Parathyroid adenoma (tissue), 2 donors: Measurements from ENCODE around the gene HDX.

Experiments used
- H2AFZ ChIP-seq: fragments of 300-600 bp; sonication (generic); one replicate; pipeline ENCODE4 v1.7.0; 2017; ENCODE audit warnings: antibody characterized with exemption, mild to moderate bottlenecking
- H3K27ac ChIP-seq: fragments of 300-600 bp; sonication (generic); one replicate; pipeline ENCODE4 v1.7.0; 2017
- H3K27me3 ChIP-seq: fragments of 300-600 bp; sonication (generic); one replicate; pipeline ENCODE4 v1.7.0; 2017; ENCODE audit warnings: low read length; ENCODE audit not compliant: control insufficient read depth, insufficient read depth
- H3K36me3 ChIP-seq: fragments of 300-600 bp; sonication (generic); one replicate; pipeline ENCODE4 v1.7.0; 2017; ENCODE audit warnings: low read length; ENCODE audit not compliant: control insufficient read depth, insufficient read depth
- H3K4me1 ChIP-seq: fragments of 300-600 bp; sonication (generic); one replicate; pipeline ENCODE4 v1.7.0; 2017; ENCODE audit warnings: control low read depth
- H3K4me2 ChIP-seq: fragments of 300-600 bp; sonication (generic); one replicate; pipeline ENCODE4 v1.7.0; 2017; ENCODE audit warnings: low read length
- H3K4me3 ChIP-seq: fragments of 300-600 bp; sonication (generic); one replicate; pipeline ENCODE4 v1.7.0; 2017; ENCODE audit warnings: low read depth, low read length
- H3K79me2 ChIP-seq: fragments of 300-600 bp; sonication (generic); one replicate; pipeline ENCODE4 v1.7.0; 2017; ENCODE audit warnings: control low read depth
- H3K9ac ChIP-seq: fragments of 300-600 bp; sonication (generic); one replicate; pipeline ENCODE4 v1.7.0; 2017; ENCODE audit warnings: mild to moderate bottlenecking
- H3K9me3 ChIP-seq: fragments of 300-600 bp; sonication (generic); one replicate; pipeline ENCODE4 v1.7.0; 2017; ENCODE audit warnings: low read length; ENCODE audit not compliant: control insufficient read depth
- TF ChIP-seq, protein P1 (sequence below): fragments of 300-600 bp; sonication (generic); IDR thresholded peaks from one replicate; pipeline ENCODE4 v1.7.0; 2017; ENCODE audit warnings: antibody characterized with exemption, mild to moderate bottlenecking
- donor health status: primary hyperparathyroidism.

The HDX gene

DNA sequence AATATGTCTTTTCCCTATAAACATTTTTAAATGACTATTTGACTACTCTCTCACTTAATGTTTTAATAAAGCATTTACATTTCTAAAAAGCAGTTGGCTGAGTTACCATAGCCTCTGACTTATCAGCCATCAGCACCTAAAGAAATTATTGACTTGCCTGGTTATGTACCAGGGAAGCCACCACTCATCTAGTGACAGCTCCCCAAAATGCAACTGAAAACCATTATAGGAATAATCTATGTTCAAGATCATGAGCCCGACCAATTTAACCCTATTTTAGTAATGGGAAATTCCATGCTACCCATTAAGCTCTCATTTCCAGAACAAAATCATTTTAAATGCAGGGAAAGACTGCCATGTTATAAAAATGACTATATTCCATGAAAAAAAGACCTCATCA lies 34.4 kb downstream of the HDX start:
- no peak overlapping the region for H3K4me2 ChIP-seq
- TF ChIP-seq, protein P1, sequence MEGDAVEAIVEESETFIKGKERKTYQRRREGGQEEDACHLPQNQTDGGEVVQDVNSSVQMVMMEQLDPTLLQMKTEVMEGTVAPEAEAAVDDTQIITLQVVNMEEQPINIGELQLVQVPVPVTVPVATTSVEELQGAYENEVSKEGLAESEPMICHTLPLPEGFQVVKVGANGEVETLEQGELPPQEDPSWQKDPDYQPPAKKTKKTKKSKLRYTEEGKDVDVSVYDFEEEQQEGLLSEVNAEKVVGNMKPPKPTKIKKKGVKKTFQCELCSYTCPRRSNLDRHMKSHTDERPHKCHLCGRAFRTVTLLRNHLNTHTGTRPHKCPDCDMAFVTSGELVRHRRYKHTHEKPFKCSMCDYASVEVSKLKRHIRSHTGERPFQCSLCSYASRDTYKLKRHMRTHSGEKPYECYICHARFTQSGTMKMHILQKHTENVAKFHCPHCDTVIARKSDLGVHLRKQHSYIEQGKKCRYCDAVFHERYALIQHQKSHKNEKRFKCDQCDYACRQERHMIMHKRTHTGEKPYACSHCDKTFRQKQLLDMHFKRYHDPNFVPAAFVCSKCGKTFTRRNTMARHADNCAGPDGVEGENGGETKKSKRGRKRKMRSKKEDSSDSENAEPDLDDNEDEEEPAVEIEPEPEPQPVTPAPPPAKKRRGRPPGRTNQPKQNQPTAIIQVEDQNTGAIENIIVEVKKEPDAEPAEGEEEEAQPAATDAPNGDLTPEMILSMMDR = no peak
- no peak overlapping the region for H2AFZ ChIP-seq
- H3K27me3 ChIP-seq = no peaks in the 10 kb centered on the region
- H3K4me1 ChIP-seq = no peaks in the 10 kb centered on the region
- no peak overlapping the region for H3K27ac ChIP-seq
- H3K9ac ChIP-seq = no peak overlapping the region
- no peaks in the 10 kb centered on the region for H3K79me2 ChIP-seq
- H3K4me3 ChIP-seq = no peak overlapping the region
- H3K36me3 ChIP-seq = no peaks in the 10 kb centered on the region
- H3K9me3 ChIP-seq = no peaks in the 10 kb centered on the region

DNA sequence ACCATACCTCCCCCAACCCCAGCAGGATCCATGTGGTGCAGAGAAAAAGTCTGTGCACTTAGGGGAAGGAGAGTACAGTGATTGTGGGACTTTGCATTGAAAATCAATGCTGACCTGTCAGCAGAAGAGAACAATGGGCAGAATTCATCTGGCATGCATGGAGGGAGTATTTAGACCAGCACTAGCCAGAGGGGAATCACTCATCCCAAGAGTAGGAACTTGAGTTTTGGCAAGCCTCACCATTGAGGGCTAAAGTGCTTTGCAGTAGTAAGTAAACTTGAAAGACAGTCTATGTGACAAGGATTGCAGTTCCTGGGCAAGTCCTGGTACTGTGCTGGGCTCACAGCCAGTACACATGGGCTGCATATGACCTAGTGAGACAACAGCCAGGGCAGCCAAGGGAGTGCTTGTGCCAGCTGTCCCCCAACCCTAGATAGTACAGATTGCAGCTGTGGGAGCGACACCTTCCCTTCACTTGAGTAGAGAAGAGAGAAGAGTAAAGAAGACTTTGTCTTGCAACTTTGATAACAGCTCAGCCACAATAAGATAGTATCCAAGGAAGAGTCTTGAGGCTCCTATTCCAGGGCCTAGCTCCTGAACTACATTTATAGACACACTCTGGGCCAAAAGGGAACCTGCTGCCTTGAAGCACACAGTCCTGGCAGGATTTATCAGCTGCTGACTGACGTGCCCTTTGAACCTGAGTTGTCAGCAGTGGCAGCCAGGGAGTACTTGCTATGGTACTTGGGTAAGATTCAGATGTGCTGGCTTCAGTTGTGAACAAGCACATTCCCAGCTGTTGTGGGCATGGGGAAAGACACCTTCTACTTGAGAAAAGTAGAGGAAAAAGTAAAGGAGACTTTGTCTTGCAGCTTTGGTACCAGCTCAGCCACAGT lies 48.7 kb downstream of the HDX start:
- Histone ChIP-seq H3K79me2 (peaks cover 4% of the 10 kb centered on the region), H3K9me3 (no peaks in the 10 kb centered on the region), H3K4me3 (no peak overlapping the region), H3K4me2 (no peak overlapping the region), H3K27me3 (no peaks in the 10 kb centered on the region), H3K4me1 (no peaks in the 10 kb centered on the region), H2AFZ (no peak overlapping the region), H3K9ac (no peak overlapping the region), H3K27ac (no peak overlapping the region), H3K36me3 (no peaks in the 10 kb centered on the region)
- TF ChIP-seq, protein P1 = no peak

DNA sequence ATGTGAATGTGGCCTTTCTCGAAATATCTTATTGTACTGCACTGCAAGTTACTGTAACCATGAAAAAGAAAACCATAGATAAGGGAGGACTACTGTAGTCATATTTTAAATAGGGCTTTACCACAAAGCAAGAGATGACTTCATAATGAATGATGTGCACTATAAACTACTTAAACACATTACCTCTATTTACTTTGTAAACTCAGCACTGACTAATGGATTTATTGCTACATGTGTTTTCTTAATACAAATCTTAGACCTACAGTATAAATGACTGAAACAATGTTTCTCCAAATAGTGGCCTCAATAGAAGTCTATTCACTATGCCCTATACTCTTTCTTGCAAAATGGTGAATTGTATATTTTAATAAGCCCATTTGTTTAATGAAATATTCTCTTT lies 61.1 kb downstream of the HDX start:
- no peaks in the 10 kb centered on the region for H3K79me2 ChIP-seq

DNA sequence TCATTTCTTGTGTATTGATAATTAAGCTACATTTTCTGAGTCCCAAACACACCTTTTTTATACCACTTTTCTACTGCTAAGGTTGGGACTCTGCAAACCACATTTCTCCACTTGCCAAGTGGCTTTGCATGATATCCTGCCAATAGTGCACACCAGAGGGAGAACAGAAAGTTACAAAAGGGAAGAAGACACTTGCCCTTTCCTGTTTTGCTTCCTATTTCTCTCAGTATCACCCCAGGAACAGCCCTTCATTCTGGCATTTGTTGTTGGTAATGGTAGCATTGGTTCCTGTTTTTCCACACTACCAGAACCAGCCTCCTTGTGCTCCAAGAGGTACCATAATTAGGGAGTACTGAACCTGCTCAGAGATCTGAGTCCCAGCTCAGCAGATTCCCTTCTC lies 87.1 kb downstream of the HDX start:
- no peaks in the 10 kb centered on the region for H3K79me2 ChIP-seq
- H3K36me3 ChIP-seq = no peaks in the 10 kb centered on the region
- H3K9me3 ChIP-seq = no peaks in the 10 kb centered on the region
- no peak overlapping the region for H3K9ac ChIP-seq
- no peak overlapping the region for H2AFZ ChIP-seq
- H3K4me1 ChIP-seq = no peaks in the 10 kb centered on the region
- H3K4me3 ChIP-seq = no peak overlapping the region
- no peaks in the 10 kb centered on the region for H3K27me3 ChIP-seq
- TF ChIP-seq, protein P1 = no peak
- H3K27ac ChIP-seq = no peak overlapping the region
- no peak overlapping the region for H3K4me2 ChIP-seq

More for the DNA sequence above, 61.1 kb downstream of the HDX start:
- Histone ChIP-seq H3K9ac (no peak overlapping the region), H3K4me1 (no peaks in the 10 kb centered on the region), H3K36me3 (no peaks in the 10 kb centered on the region), H3K27me3 (no peaks in the 10 kb centered on the region), H3K9me3 (no peaks in the 10 kb centered on the region), H2AFZ (no peak overlapping the region), H3K27ac (no peak overlapping the region), H3K4me2 (no peak overlapping the region), H3K4me3 (no peak overlapping the region)
- TF ChIP-seq, protein P1 = no peak

DNA sequence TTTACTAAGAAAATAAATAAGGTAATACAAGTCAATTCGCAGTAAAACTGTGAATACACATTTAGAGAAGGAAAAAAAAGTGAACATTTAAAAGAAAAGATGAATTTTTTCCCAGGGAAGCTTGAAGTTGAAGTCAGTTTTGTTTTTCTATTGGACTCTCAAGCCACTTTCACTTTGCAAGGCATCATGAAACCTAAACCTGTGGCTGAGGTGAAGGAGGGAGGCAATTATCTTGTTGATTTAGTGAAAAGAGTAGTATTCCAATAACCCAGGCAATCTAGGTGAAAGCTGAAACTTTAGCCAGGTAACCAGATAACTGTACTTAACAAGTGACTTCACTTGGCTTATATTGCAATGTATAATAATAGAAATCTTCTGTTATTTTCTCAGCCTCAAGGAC lies 138.6 kb downstream of the HDX start:
- Histone ChIP-seq H3K4me1 (no peaks in the 10 kb centered on the region), H3K27me3 (no peaks in the 10 kb centered on the region), H3K36me3 (no peaks in the 10 kb centered on the region), H3K9ac (no peak overlapping the region), H2AFZ (no peak overlapping the region), H3K4me2 (no peak overlapping the region), H3K27ac (no peak overlapping the region), H3K4me3 (no peak overlapping the region), H3K79me2 (no peaks in the 10 kb centered on the region), H3K9me3 (no peaks in the 10 kb centered on the region)
- TF ChIP-seq, protein P1 = no peak
